HEK293T (cell line): ENCODE measurements around the gene CHD9NB.
"Not testable (repeated sequence)": the region's sequence is repeated elsewhere in the genome, so short reads cannot be mapped to it uniquely, and the experiment has no call there.

Experiments used
- BHLHE40 ChIP-seq: fragments of 450-650 bp; IDR thresholded peaks from 2 replicates; pipeline ENCODE4 v1.6.1; 2016; ENCODE audit warnings: mild to moderate bottlenecking, moderate library complexity, borderline replicate concordance
- CTBP1 ChIP-seq: fragments of 450-650 bp; IDR thresholded peaks from 2 replicates; pipeline ENCODE4 v1.6.1; 2016; ENCODE audit warnings: borderline replicate concordance
- FOXK2 ChIP-seq: fragments of 450-650 bp; IDR thresholded peaks from 2 replicates; pipeline ENCODE4 v1.6.1; 2016; ENCODE audit warnings: mild to moderate bottlenecking
- FOXM1 ChIP-seq: fragments of 450-650 bp; IDR thresholded peaks from 2 replicates; pipeline ENCODE4 v1.6.1; 2017; ENCODE audit warnings: mild to moderate bottlenecking, borderline replicate concordance
- HDGF ChIP-seq: fragments of 450-650 bp; IDR thresholded peaks from 2 replicates; pipeline ENCODE4 v1.6.1; 2017; ENCODE audit warnings: antibody characterized with exemption, borderline replicate concordance
- L3MBTL2 ChIP-seq: fragments of 450-650 bp; conservative IDR thresholded peaks from 2 replicates; pipeline ENCODE4 v1.6.1; 2016; ENCODE audit warnings: mild to moderate bottlenecking
- LEF1 ChIP-seq: fragments of 450-650 bp; IDR thresholded peaks from 2 replicates; pipeline ENCODE4 v1.6.1; 2017; ENCODE audit warnings: mild to moderate bottlenecking, borderline replicate concordance
- NFRKB ChIP-seq: fragments of 450-650 bp; IDR thresholded peaks from 2 replicates; pipeline ENCODE4 v1.6.1; 2016; ENCODE audit warnings: mild to moderate bottlenecking, moderate library complexity
- SP1 ChIP-seq: fragments of 450-650 bp; IDR thresholded peaks from 2 replicates; pipeline ENCODE4 v1.6.1; 2017
- TARDBP ChIP-seq: fragments of 450-650 bp; IDR thresholded peaks from 2 replicates; pipeline ENCODE4 v1.6.1; 2016
- ZNF384 ChIP-seq: fragments of 450-650 bp; IDR thresholded peaks from 2 replicates; pipeline ENCODE4 v1.6.1; 2016

- not testable (repeated sequence) for TF ChIP-seq HDGF, LEF1, SP1, TARDBP, CTBP1, BHLHE40, FOXM1, L3MBTL2, NFRKB, ZNF384, FOXK2
These were observed 21.6 kb upstream of the CHD9NB start for GRCh38 chr16:53074296-53074695.
